ENCODE measurements around the gene PRR5L. TPM values are rescaled to one million over a fixed set of nuclear protein-coding genes. Genes with fewer than 3 reads are reported as not detected.

The PRR5L gene
- total and polyA plus RNA-seq, 2 experiments from 2014 or later = 3.1 to 8.9 TPM

GRCh38 chr11:36264011-36264972 lies 31.8 kb upstream of the PRR5L start:
- no peak for DNase-seq (ENCODE audit: low spot score)
- no peaks in the 10 kb centered on the region for H3F3A ChIP-seq (replicated peaks; ENCODE audit: low read depth)
- Mint-ChIP-seq H3K4me3 (no peak overlapping the region), H3K9me3 (no peaks in the 10 kb centered on the region), H3K4me1 (peaks cover 13% of the 10 kb centered on the region; the same call in 2 of the 3 replicates), H3K36me3 (ENCODE audit: low read depth) (no peaks in the 10 kb centered on the region; the same call in 2 of the 3 replicates), H3K27ac (no peak overlapping the region), H3K27me3 (ENCODE audit: insufficient read depth, low read depth, poor library complexity) (peaks cover 9% of the 10 kb centered on the region)
- H3K27me3 ChIP-seq (ENCODE audit: insufficient read depth) = no peaks in the 10 kb centered on the region
- no peak overlapping the region for H3K27ac ChIP-seq (ENCODE audit: low read depth)
- no peak overlapping the region for H3K4me3 ChIP-seq
- H3K9me2 ChIP-seq (ENCODE audit: insufficient read depth) = no peaks in the 10 kb centered on the region
- H2AFZ ChIP-seq = no peak overlapping the region
- TF ChIP-seq ZNF462 (CRISPR knock-in tag; IDR thresholded peaks at IDR 0.05) (no peak), ZNF114 (CRISPR knock-in tag; IDR thresholded peaks at IDR 0.05) (no peak), ZNF331 (CRISPR knock-in tag; IDR thresholded peaks at IDR 0.05; ENCODE audit: low read depth) (no peak), EZH2 (IDR thresholded peaks at IDR 0.05; ENCODE audit: low read depth, unreplicated experiment) (no peak), NANOG (IDR thresholded peaks at IDR 0.05; ENCODE audit: borderline replicate concordance) (no peak), POLR2AphosphoS5 (IDR thresholded peaks at IDR 0.05; ENCODE audit: low read depth) (no peak), REST (IDR thresholded peaks at IDR 0.05; ENCODE audit: unreplicated experiment) (no peak), EZH2phosphoT487 (IDR thresholded peaks at IDR 0.05; ENCODE audit: unreplicated experiment) (no peak), CTCF (conservative IDR thresholded peaks at IDR 0.05; ENCODE audit: low read depth in 2 of 2) (no peak), JUNB (IDR thresholded peaks at IDR 0.05; ENCODE audit: unreplicated experiment) (no peak), ETS1 (IDR thresholded peaks at IDR 0.05) (no peak), STAT1 (IDR thresholded peaks at IDR 0.05; ENCODE audit: unreplicated experiment) (no peak), CREB1 (CRISPR knock-in tag; IDR thresholded peaks at IDR 0.05; ENCODE audit: low read depth) (no peak)
- H3K4me1 ChIP-seq (ENCODE audit: insufficient read depth) = no peaks in the 10 kb centered on the region
- no peaks in the 10 kb centered on the region for H3K36me3 ChIP-seq (ENCODE audit: insufficient read depth)
- H3K79me2 ChIP-seq (replicated peaks; ENCODE audit: insufficient read depth) = no peaks in the 10 kb centered on the region
- no peaks in the 10 kb centered on the region for H4K20me1 ChIP-seq (replicated peaks; ENCODE audit: insufficient read depth)
- no peak overlapping the region for H3K4me2 ChIP-seq
- no peak for ATAC-seq

Data from GM23338 (cell line).